Hepatic stellate cell (primary cell): Measurements from ENCODE around the gene PBX1.

ENCODE experiments used
- DNase-seq: peaks from one replicate; pipeline ENCODE4 v3.0.0; 2011; ENCODE audit warnings: low spot score

Gene PBX1

GRCh38 chr1:164821648-164822047 lies 262.7 kb downstream of the PBX1 start:
- DNase-seq: no peak

DNA sequence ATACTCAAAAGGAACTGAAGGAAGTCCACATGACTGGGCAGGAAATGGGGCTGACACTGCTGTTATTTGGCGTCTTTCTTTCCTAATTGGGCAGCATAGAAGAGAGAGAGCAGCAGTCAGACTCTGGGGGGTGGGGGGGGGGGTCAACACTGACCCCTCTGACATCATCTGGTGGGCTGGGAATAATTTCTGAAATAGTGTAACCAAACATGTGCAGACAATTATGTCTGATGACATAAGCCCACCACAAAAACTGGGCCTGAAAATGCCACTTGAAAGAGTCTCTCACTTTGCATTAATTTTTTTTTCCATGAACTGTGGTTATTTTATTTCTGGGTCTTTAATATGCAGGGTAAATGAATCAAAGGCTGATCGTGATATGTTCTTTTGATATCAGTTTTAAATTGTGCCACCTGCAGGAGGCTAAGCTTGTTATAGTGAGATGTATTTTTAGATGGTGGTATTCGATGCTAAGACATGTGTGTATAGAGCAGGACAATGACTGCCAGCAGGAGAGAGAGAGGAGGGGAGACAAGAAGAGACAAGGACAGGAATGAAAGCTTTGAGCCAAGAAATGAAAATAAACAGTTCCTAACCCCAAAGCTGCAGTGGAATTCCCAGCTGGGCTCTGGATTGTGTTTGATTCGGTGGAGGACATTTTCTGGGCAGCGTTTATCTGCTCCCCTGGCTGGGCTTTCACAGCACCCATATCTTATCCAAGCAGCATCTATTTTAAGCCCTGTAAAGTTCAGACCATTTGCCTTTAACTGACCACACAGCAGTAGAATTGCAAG lies 264.7 kb downstream of the PBX1 start:
- peak; percentile 43 for DNase-seq

- no peak for DNase-seq
These were observed 265.6 kb downstream of the PBX1 start for GRCh38 chr1:164824542-164824941.

- DNase-seq: no peak
These were observed 271.6 kb downstream of the PBX1 start for GRCh38 chr1:164830628-164831027.

- no peak for DNase-seq
These were observed 275.7 kb downstream of the PBX1 start for GRCh38 chr1:164834641-164835040.

GRCh38 chr1:164836614-164837018 lies 277.6 kb downstream of the PBX1 start:
- DNase-seq: no peak

- no peak for DNase-seq
These were observed 279.8 kb downstream of the PBX1 start for GRCh38 chr1:164838786-164839185.

DNA sequence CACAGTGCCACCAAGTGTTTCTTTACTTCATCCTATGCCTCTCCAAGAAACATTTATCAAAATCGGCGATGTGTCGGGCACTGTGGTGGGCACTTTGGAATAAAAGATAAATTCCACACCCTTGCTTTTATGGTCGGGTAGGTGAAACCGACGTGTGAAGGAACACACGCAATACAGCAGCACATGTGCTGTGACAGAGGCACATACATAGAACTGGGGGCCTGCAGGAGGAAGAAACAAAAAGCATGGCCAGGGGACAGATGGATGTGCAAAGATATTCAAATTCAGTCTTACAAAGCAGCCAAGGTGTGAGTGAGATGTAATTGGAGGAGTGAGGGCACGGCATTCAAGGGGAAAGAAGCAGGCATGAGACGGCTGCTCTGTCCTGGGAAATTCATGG lies 282.0 kb downstream of the PBX1 start:
- no peak for DNase-seq

GRCh38 chr1:164841702-164842465 lies 282.9 kb downstream of the PBX1 start:
- DNase-seq: no peak

- DNase-seq: no peak
These were observed 283.9 kb downstream of the PBX1 start for GRCh38 chr1:164842870-164843269.

GRCh38 chr1:164843743-164844500 lies 284.9 kb downstream of the PBX1 start:
- DNase-seq: no peak

- DNase-seq: no peak
These were observed 288.0 kb downstream of the PBX1 start for GRCh38 chr1:164846731-164847691.

DNA sequence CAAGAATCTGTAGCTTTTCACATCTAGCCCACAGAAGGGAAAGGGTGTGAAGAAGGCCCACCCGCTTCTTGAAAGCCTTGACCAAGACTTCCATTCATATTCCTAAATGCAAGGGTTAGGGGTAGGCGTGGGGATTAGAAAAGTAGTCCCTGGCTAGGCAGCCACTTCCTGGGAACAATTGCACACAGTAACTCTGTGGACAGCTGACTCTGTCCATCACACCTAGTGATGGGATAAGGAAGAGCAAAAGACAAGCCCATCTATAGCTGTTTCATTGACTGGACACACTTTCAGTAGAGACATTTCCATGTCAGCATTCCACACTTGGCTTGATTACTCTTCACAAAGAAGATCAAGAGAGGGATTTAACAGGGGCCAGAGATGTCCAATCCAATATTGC lies 294.2 kb downstream of the PBX1 start:
- DNase-seq: no peak

DNA sequence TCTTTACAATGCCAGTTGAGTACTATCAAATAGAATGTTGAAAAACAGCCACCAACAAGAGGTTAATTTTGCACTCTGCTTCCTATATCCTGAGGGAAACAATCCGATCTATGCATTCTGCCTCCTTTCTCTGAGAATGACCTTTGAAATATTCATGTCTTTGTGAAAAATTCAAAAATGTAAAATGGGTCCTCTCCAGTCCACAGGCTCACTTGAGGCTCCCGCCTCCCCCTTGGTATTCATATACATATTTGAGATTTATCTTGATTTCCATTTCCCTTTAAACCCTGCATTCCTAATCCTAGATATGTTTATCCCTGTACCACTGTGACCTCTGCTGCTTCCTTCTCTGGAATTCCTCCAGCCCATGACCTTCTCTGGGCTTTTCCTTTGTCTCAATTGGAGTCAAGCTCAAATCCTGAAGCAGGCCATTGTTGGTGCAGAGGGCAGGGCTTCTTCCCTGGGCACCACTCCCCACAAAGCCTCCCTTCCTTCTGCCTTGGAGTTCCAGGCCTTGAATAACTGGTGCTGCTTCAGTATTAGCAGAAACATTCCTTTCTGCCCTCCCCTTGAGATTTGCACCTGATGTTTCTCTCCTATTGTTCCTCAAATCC lies 296.8 kb downstream of the PBX1 start:
- DNase-seq: no peak

GRCh38 chr1:164856381-164856780 lies 297.4 kb downstream of the PBX1 start:
- DNase-seq: no peak

- no peak for DNase-seq
These were observed 298.5 kb downstream of the PBX1 start for GRCh38 chr1:164857439-164857838.

DNA sequence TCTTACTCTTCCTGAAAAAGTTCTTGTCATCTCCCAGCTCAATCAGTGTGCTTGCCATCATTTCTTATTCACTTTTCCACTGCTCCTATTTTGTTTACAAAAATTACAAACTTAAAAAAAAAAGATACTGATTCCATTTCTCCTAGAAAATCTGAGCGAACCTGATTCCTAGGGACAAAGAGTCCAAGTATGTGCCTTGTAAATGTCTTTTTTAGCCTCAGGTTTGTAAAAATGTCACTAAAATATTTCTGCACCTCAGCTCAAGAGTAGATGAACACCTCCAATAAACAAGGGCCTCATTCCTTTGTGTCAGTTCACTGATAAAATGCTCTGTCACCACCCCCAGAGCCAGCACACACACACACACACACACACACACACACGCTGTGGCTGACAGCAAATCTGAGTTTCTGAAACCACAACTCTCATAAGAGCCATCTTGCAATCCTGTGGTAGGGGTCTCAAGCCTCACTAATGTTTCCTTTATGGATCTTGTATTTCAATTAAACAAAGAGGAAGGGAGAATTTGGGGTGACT lies 299.2 kb downstream of the PBX1 start:
- DNase-seq: no peak

DNA sequence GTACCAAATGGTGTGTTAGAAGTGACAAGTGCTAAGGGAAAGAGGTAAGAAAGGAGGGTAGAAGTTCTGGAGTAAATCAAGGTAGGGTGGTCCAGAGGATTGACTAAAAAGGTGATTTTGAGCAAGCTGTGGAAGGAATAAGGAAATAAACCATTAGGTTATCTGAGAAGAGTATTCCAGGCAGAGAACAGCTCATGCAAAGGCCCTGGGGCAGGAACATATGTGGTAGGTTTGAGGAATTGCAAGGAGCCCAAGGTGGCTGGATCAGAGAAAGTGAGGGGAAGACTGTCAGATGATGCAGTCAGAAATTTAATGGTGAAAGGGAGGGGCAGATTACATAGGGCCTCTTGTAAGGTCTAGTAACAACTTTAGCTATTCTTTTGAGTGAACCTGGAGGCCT lies 302.6 kb downstream of the PBX1 start:
- DNase-seq: no peak

- no peak for DNase-seq
These were observed 304.1 kb downstream of the PBX1 start for GRCh38 chr1:164863056-164863455.

- DNase-seq: no peak
These were observed 305.2 kb downstream of the PBX1 start for GRCh38 chr1:164864161-164864560.

GRCh38 chr1:164865385-164865784 lies 306.4 kb downstream of the PBX1 start:
- DNase-seq: no peak
